Measurements from ENCODE around the gene ELFN2.

DNA sequence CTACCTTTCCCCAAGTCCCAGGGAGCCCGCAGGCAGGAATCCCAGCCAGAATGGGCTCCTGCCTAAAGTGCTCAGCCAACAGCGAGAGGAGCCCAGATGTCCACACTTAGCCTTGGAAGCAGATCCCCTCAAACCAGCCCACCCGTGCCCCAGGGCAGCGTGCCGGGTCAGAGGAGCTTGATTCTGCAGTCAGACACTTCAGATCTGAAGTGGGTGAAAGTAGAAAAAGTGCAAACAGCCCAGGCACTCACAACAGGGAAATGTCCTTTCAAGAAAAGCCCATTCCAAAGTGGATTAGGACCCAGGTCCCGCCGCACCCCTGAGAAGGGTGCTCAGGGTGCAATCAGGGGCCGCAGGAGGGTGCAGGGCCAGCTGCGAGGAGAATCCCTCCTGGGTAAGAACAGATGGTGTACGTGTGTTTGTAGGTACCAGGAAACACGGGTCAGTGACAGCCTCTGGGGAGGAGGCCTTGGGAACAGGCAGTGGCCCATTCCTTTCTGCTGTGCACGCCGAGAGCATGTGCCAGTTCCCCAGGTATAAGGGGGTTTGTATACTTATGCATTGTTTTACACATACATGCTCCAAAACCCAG is 17.7 kb downstream of the ELFN2 start:
- TF ChIP-seq EP300 (IDR thresholded peaks at IDR 0.05; ENCODE audit: borderline replicate concordance) (no peak), TAF1 (IDR thresholded peaks at IDR 0.05; ENCODE audit: low read depth) (no peak), CREB1 (IDR thresholded peaks at IDR 0.05; ENCODE audit: low read depth) (no peak), TEAD4 (IDR thresholded peaks at IDR 0.05) (no peak), YY1 (IDR thresholded peaks at IDR 0.05; ENCODE audit: low read depth) (no peak)
- TF ChIP-seq, protein P1, sequence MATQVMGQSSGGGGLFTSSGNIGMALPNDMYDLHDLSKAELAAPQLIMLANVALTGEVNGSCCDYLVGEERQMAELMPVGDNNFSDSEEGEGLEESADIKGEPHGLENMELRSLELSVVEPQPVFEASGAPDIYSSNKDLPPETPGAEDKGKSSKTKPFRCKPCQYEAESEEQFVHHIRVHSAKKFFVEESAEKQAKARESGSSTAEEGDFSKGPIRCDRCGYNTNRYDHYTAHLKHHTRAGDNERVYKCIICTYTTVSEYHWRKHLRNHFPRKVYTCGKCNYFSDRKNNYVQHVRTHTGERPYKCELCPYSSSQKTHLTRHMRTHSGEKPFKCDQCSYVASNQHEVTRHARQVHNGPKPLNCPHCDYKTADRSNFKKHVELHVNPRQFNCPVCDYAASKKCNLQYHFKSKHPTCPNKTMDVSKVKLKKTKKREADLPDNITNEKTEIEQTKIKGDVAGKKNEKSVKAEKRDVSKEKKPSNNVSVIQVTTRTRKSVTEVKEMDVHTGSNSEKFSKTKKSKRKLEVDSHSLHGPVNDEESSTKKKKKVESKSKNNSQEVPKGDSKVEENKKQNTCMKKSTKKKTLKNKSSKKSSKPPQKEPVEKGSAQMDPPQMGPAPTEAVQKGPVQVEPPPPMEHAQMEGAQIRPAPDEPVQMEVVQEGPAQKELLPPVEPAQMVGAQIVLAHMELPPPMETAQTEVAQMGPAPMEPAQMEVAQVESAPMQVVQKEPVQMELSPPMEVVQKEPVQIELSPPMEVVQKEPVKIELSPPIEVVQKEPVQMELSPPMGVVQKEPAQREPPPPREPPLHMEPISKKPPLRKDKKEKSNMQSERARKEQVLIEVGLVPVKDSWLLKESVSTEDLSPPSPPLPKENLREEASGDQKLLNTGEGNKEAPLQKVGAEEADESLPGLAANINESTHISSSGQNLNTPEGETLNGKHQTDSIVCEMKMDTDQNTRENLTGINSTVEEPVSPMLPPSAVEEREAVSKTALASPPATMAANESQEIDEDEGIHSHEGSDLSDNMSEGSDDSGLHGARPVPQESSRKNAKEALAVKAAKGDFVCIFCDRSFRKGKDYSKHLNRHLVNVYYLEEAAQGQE (IDR thresholded peaks at IDR 0.05; ENCODE audit: low read depth): no peak

Measured in Ishikawa (cell line).